Activated CD4-positive, alpha-beta T cell treated with anti-CD3 and anti-CD28 coated beads, Interleukin-2, Interleukin-6, amounts not matched to agents 100 ng/mL and 50 ng/mL, durations not matched to agents 16 hours and 8 hours (primary cell): ENCODE results near the gene CD68.

Source experiments
- DNase-seq: peaks from one replicate; pipeline ENCODE4 v3.0.0-alpha.2; 2020

CD68 gene

GRCh38 chr17:7559320-7560171, 19.9 kb upstream of the CD68 start:
- DNase-seq: no peak

GRCh38 chr17:7560172-7561027, 19.0 kb upstream of the CD68 start:
- DNase-seq: peak; percentile 71

GRCh38 chr17:7561028-7561575, 18.3 kb upstream of the CD68 start:
- peak; percentile 91 for DNase-seq

GRCh38 chr17:7561589-7562207, 17.7 kb upstream of the CD68 start, which contains the start of gene SENP3:
TSS of gene SENP3 (plus strand) at chr17:7561919. CDS start at chr17:7563077, 1,158 bp downstream.
- DNase-seq: peak; percentile 94

- DNase-seq: no peak
These were observed 17.2 kb upstream of the CD68 start for GRCh38 chr17:7562208-7562605.

GRCh38 chr17:7563115-7563869, 16.1 kb upstream of the CD68 start:
- DNase-seq: no peak

- no peak for DNase-seq
These were observed 9.9 kb upstream of the CD68 start for GRCh38 chr17:7569571-7569970.

GRCh38 chr17:7570351-7570750, 9.1 kb upstream of the CD68 start:
- no peak for DNase-seq

GRCh38 chr17:7572338-7572587, 7.2 kb upstream of the CD68 start:
- DNase-seq: no peak

- peak; percentile 100 for DNase-seq
These were observed 6.7 kb upstream of the CD68 start for GRCh38 chr17:7572588-7573323.

- peak; percentile 95 for DNase-seq
These were observed 5.9 kb upstream of the CD68 start for GRCh38 chr17:7573324-7574080.

GRCh38 chr17:7574176-7574953, 5.1 kb upstream of the CD68 start:
- no peak for DNase-seq

GRCh38 chr17:7575481-7575883, 4.0 kb upstream of the CD68 start:
- DNase-seq: no peak

GRCh38 chr17:7575959-7576358, 3.5 kb upstream of the CD68 start:
- DNase-seq: no peak

- DNase-seq: no peak
These were observed 3.0 kb upstream of the CD68 start for GRCh38 chr17:7576432-7576937.

- DNase-seq: no peak
These were observed 1.9 kb upstream of the CD68 start for GRCh38 chr17:7577327-7578199.

GRCh38 chr17:7579834-7580603, 581 bp downstream of the CD68 start:
- no peak for DNase-seq
